K562 (cell line): Measurements from ENCODE around the gene AMOTL1. TPM values are rescaled to one million over a fixed set of nuclear protein-coding genes. Genes with fewer than 3 reads are reported as not detected.

Experiments
- ATAC-seq: fragments of 200-7000 bp; cut with Tn5 transposase; 3 replicates; pipeline ENCODE4 v1.9.1; 2020; ENCODE audit warnings: moderate library complexity
- BruUV-seq: library from RNA; stranded (reverse); fragments of 400-500 nt; replicated peaks from 2 replicates; lab custom pipeline; 2021; lab: Mats Ljungman, UMichigan
- CTCF ChIA-PET: fragments of 300-600 bp; formaldehyde crosslinking; extraction: SDS; loops from one replicate; lab custom pipeline; 2021; ENCODE audit warnings: low intra/inter-chr PET ratio; lab: Yijun Ruan, JAX
- POLR2A ChIA-PET: fragments of 300-600, 350-650 bp; sonication (Branson Sonifier 250); formaldehyde crosslinking; extraction: SDS; loops from one replicate; lab custom pipeline; 2021; ENCODE audit warnings: antibody characterized with exemption, inconsistent platforms; lab: Yijun Ruan, JAX
- DNase-seq, 4 experiments: peaks; one replicate each; pipeline versions ENCODE4 v3.0.0 to v3.0.0-alpha.2; 2011 to 2018; ENCODE audit warnings: low spot score in 3 of 4, mixed read lengths in 3 of 4; ENCODE audit errors: extremely low read depth in 1 of 4
- FAIRE-seq: peaks from 2 replicates; lab custom pipeline; 2011; peaks lifted over from hg19 to GRCh38; lab: Jason Lieb, UNC
- H2AFZ ChIP-seq: 2 replicates; pipeline ENCODE4 v1.6.0; 2011; ENCODE audit warnings: low read depth, low read length, control low read depth, inconsistent platforms
- H3K27ac ChIP-seq: fragments of 200-600 bp; 3 replicates; pipeline ENCODE4 v1.8.0; 2011; ENCODE audit warnings: low read depth, mild to moderate bottlenecking, control low read depth, inconsistent platforms, low read length, moderate library complexity, mixed read lengths; ENCODE audit errors: extremely low read depth
- H3K27me3 ChIP-seq, 2 experiments: fragments of 300-600 bp in 1 of 2; 2 replicates in 1 of 2; 3 replicates in 1 of 2; pipeline versions ENCODE4 v1.6.0 to v1.8.0; 2011; ENCODE audit warnings: inconsistent platforms in 2 of 2, low read length in 2 of 2, mild to moderate bottlenecking in 1 of 2, mixed read lengths in 1 of 2, moderate library complexity in 1 of 2; ENCODE audit not compliant: control insufficient read depth in 2 of 2, insufficient read depth in 2 of 2
- H3K36me3 ChIP-seq: fragments of 300-600 bp; 3 replicates; pipeline ENCODE4 v1.8.0; 2011; ENCODE audit warnings: mild to moderate bottlenecking, low read length, inconsistent platforms; ENCODE audit not compliant: control insufficient read depth, insufficient read depth
- H3K4me1 ChIP-seq, 2 experiments: fragments of 200-600 bp in 1 of 2; replicated peaks in 1 of 2; 2 replicates in 1 of 2; 3 replicates in 1 of 2; pipeline versions ENCODE4 v1.5.1 to v1.8.0; 2011; ENCODE audit warnings: inconsistent platforms in 2 of 2, low read length in 2 of 2, mild to moderate bottlenecking in 1 of 2, mixed read lengths in 1 of 2, moderate library complexity in 1 of 2; ENCODE audit not compliant: control insufficient read depth in 2 of 2, insufficient read depth in 2 of 2
- H3K4me2 ChIP-seq: 2 replicates; pipeline ENCODE4 v1.6.1; 2011; ENCODE audit warnings: low read length, control low read depth, inconsistent platforms, mixed read lengths; ENCODE audit not compliant: insufficient read depth
- H3K4me3 ChIP-seq: fragments of 200-600 bp; sonication (generic), shearing (Covaris generic); 2 replicates; pipeline ENCODE4 v1.5.1; 2016; ENCODE audit warnings: control low read depth, inconsistent platforms
- H3K79me2 ChIP-seq: fragments of 200-600 bp; 3 replicates; pipeline ENCODE4 v1.8.0; 2011; ENCODE audit warnings: low read length, inconsistent platforms; ENCODE audit not compliant: control insufficient read depth, insufficient read depth
- H3K9ac ChIP-seq, 2 experiments: 2 replicates each; pipeline versions ENCODE4 v1.6.0 to v1.6.1; 2011; ENCODE audit warnings: low read depth in 2 of 2, low read length in 2 of 2, control low read depth in 1 of 2, inconsistent platforms in 1 of 2, mild to moderate bottlenecking in 1 of 2, mixed read lengths in 1 of 2; ENCODE audit not compliant: insufficient read depth in 1 of 2
- H3K9me1 ChIP-seq: one replicate; pipeline ENCODE4 v1.6.0; 2011; ENCODE audit warnings: inconsistent platforms, mild to moderate bottlenecking, low read length, moderate library complexity; ENCODE audit not compliant: control insufficient read depth, insufficient read depth
- H3K9me3 ChIP-seq: replicated peaks from 2 replicates; pipeline ENCODE4 v1.5.1; 2011; ENCODE audit warnings: low read depth, low read length, inconsistent platforms; ENCODE audit not compliant: control insufficient read depth, insufficient read depth
- H4K20me1 ChIP-seq: replicated peaks from 2 replicates; pipeline ENCODE4 v1.6.1; 2011; ENCODE audit warnings: low read length, inconsistent platforms, mixed read lengths; ENCODE audit not compliant: control insufficient read depth, insufficient read depth
- CBFA2T2 ChIP-seq: fragments of 450-650 bp; conservative IDR thresholded peaks from 2 replicates; pipeline ENCODE4 v1.6.1; 2017; ENCODE audit warnings: mild to moderate bottlenecking
- CBFA2T3 ChIP-seq: fragments of 450-650 bp; IDR thresholded peaks from 2 replicates; pipeline ENCODE4 v1.6.1; 2017
- CHD4 ChIP-seq: fragments of 200-600 bp; sonication (generic); IDR thresholded peaks from 3 replicates; pipeline ENCODE4 v1.6.1; 2012; ENCODE audit warnings: low read depth, mild to moderate bottlenecking, mixed read lengths, low read length, inconsistent platforms; ENCODE audit not compliant: insufficient read depth, insufficient replicate concordance, poor library complexity, severe bottlenecking
- GABPB1 ChIP-seq: sonication (generic); formaldehyde crosslinking; IDR thresholded peaks from 2 replicates; pipeline ENCODE4 v1.8.0; 2022; ENCODE audit warnings: mild to moderate bottlenecking, missing genetic modification reagents
- HEY1 ChIP-seq: fragments of 250-450 bp; sonication (Bioruptor Pico); IDR thresholded peaks from 2 replicates; pipeline ENCODE4 v1.5.0; 2020; ENCODE audit warnings: mild to moderate bottlenecking, moderate library complexity, borderline replicate concordance
- MYC ChIP-seq, 2 experiments: fragments of 250-450 bp in 1 of 2; sonication (Bioruptor Pico) in 1 of 2; IDR thresholded peaks; 2 replicates each; pipeline versions ENCODE4 v1.5.1 to v1.6.1; 2012 to 2021; ENCODE audit warnings: low read depth in 2 of 2, borderline replicate concordance in 1 of 2, improper control_type of control experiment in 1 of 2, low read length in 1 of 2, mild to moderate bottlenecking in 1 of 2, moderate library complexity in 1 of 2
- NCOR1 ChIP-seq: fragments of 450-650 bp; IDR thresholded peaks from 2 replicates; pipeline ENCODE4 v1.6.1; 2016; ENCODE audit warnings: mild to moderate bottlenecking, moderate library complexity
- TAL1 ChIP-seq: fragments of 450-650 bp; IDR thresholded peaks from 2 replicates; pipeline ENCODE4 v1.6.1; 2016; ENCODE audit warnings: mild to moderate bottlenecking
- TEAD4 ChIP-seq, 2 experiments: sonication (generic) in 1 of 2; formaldehyde crosslinking in 1 of 2; IDR thresholded peaks; 2 replicates each; pipeline versions ENCODE4 v1.6.1 to v1.8.0; 2012 to 2022; ENCODE audit warnings: borderline replicate concordance in 1 of 2, inconsistent platforms in 1 of 2, low read length in 1 of 2, mild to moderate bottlenecking in 1 of 2, missing genetic modification reagents in 1 of 2
- ZNF280A ChIP-seq: fragments of 450-650 bp; IDR thresholded peaks from 2 replicates; pipeline ENCODE4 v1.6.1; 2018; ENCODE audit warnings: mild to moderate bottlenecking, low read depth; ENCODE audit not compliant: partially characterized antibody
- ZNF354B ChIP-seq: fragments of 250-450 bp; sonication (Bioruptor Pico); IDR thresholded peaks from 2 replicates; pipeline ENCODE4 v1.4.0; 2020
- ZNF398 ChIP-seq: fragments of 250-450 bp; sonication (Bioruptor Pico); IDR thresholded peaks from 2 replicates; pipeline ENCODE4 v1.8.0; 2021; ENCODE audit warnings: moderate library complexity, mild to moderate bottlenecking, inconsistent platforms
- WGBS: fragments of 100-300 bp; shearing (Covaris generic); methylation state at CpG from one replicate; pipeline ENCODE4 v1.1.6; 2016; ENCODE audit warnings: low coverage, mixed read lengths; ENCODE audit not compliant: insufficient coverage; ENCODE audit errors: missing lambda C conversion rate; 5-methylcytosine and 5-hydroxymethylcytosine counted together
- in situ Hi-C: fragments of 300-500 bp; cut with MboI; formaldehyde crosslinking; loops from 4 replicates; pipeline ENCODE4 v1.15.0; 2018; ENCODE audit warnings: inconsistent platforms, mixed read lengths
- intact Hi-C: fragments of 100-400 bp; cut with micrococcal nuclease; formaldehyde crosslinking; loops from 2 replicates; pipeline ENCODE4 v1.14.2; 2022
- polyA plus RNA-seq, 8 experiments: library from polyadenylated mRNA; depleted of rRNA in 4 of 8; stranded (reverse) in 5 of 8; unstranded in 3 of 8; fragments of >200 nt; fragmentation: Nextera tagmentation in 2 of 8; fragmentation: Illumina TruSeq in 1 of 8; extraction: Ambion mirVana in 2 of 8; extraction: Trizol in 1 of 8; gene quantifications; 2 replicates each; pipeline versions ENCODE4 v1.2.1 to v1.2.3, GENCODE V29; 2011 to 2014; ENCODE audit warnings: inconsistent platforms in 1 of 8, missing spikeins in 1 of 8
- total RNA-seq, 7 experiments: library from RNA; depleted of rRNA in 6 of 7; stranded (reverse); fragments of >200 nt in 6 of 7; fragmentation: Illumina TruSeq in 2 of 7; extraction: Trizol in 2 of 7; gene quantifications; 2 replicates each; pipeline versions ENCODE4 v1.2.1 to v1.2.3, GENCODE V29; 2011 to 2021; ENCODE audit warnings: low replicate concordance in 1 of 7
- TF ChIP-seq, protein P1 (sequence below): IDR thresholded peaks from 2 replicates; pipeline ENCODE4 v1.6.1; 2011; ENCODE audit not compliant: insufficient read length; ENCODE audit errors: extremely low read depth

The AMOTL1 gene
- total and polyA plus RNA-seq, 9 of the 15 experiments (the other 6 are each of a cell fraction or from before 2014, with no cell fraction given) = 4.0 to 35.4 (median 14.0) TPM

DNA sequence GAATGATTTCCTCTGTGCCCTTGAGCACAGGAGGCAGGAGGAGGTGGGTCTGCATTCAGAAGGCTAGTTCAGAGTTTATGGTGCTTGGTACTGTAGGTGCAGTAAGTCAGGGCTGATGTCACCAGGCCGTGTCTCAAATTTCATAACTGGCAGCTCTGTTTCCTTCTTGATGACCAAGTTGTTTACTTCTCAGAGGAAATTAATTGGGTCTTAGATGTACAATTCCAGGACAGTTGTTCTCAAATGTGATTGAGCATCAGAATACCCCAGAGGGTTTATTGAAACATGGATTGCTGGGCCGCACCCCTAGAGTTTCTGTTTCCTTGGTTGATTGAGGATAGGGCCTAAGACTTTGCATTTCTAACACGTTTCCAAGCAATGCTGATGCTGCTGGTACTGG is 6.2 kb downstream of the AMOTL1 start (continued):
- TF ChIP-seq ZNF398 (CRISPR knock-in tag) = no peak
- TF ChIP-seq, all 486 proteins: peak for 5

GRCh38 chr11:94775567-94776327 is 7.6 kb downstream of the AMOTL1 start:
- peak; percentile 64 for FAIRE-seq
- H2AFZ ChIP-seq = no peak overlapping the region
- no peak overlapping the region for H3K4me3 ChIP-seq
- peak; percentile 13 for ATAC-seq
- no peaks in the 10 kb centered on the region for H3K9me3 ChIP-seq
- H3K4me1 ChIP-seq = peaks cover 0 to 51% of the 10 kb centered on the region in 2 experiments; a peak in 3 of 5 replicates
- peak in 1 of 4 experiments; percentile 41 for DNase-seq
- H3K4me2 ChIP-seq = peak overlapping the region; percentile 58
- no peaks in the 10 kb centered on the region for H3K36me3 ChIP-seq
- H3K9me1 ChIP-seq = no peaks in the 10 kb centered on the region
- peaks cover 99% of the 10 kb centered on the region for H3K79me2 ChIP-seq
- ChIA-PET POLR2A (interaction anchor here (0.6 to 1.1 kb wide), 2 partner anchors 8 to 41 kb away, joined by 3 to 6 read pairs; partner anchors contain the start of gene AMOTL1), CTCF (no interaction called here)
- peaks cover 12% of the 10 kb centered on the region for H4K20me1 ChIP-seq
- TF ChIP-seq MYC (IDR thresholded peaks at IDR 0.05; ENCODE audit: low read depth, low read length) (0 out of 2 replicates have a peak, but pooled peaks have one; percentile 1), MYC (CRISPR knock-in tag; IDR thresholded peaks at IDR 0.05; ENCODE audit: borderline replicate concordance, low read depth) (no peak), TAL1 (peak; percentile 39; the same call in 1 of the 2 replicates), NCOR1 (peak; percentile 34; the same call in 1 of the 2 replicates), TEAD4 (IDR thresholded peaks at IDR 0.05; ENCODE audit: low read length) (peak; percentile 59), TEAD4 (CRISPR knock-in tag; IDR thresholded peaks at IDR 0.05; ENCODE audit: borderline replicate concordance) (no peak), CBFA2T3 (peak; percentile 68), GABPB1 (CRISPR knock-in tag) (no peak), ZNF354B (no peak), CBFA2T2 (peak; percentile 37), CHD4 (no peak), ZNF280A (no peak), HEY1 (no peak)
- TF ChIP-seq, protein P1, sequence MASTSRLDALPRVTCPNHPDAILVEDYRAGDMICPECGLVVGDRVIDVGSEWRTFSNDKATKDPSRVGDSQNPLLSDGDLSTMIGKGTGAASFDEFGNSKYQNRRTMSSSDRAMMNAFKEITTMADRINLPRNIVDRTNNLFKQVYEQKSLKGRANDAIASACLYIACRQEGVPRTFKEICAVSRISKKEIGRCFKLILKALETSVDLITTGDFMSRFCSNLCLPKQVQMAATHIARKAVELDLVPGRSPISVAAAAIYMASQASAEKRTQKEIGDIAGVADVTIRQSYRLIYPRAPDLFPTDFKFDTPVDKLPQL = no peak
- no peak overlapping the region for H3K9ac ChIP-seq
- intact Hi-C loops = no loop called here
- no peaks in the 10 kb centered on the region for H3K27me3 ChIP-seq
- WGBS = 26% methylated on average over 5 of the region's 5 CpGs
- BruUV-seq = no TSS peak
- in situ Hi-C loops = no loop called here
- no peak overlapping the region for H3K27ac ChIP-seq
